Measurements from ENCODE around the gene KCNJ15.

GRCh38 chr21:38293113-38293512, 36.3 kb downstream of the KCNJ15 start:
- no peak for TF ChIP-seq POLR2A (IDR thresholded peaks at IDR 0.05)
- TF ChIP-seq, protein P1, sequence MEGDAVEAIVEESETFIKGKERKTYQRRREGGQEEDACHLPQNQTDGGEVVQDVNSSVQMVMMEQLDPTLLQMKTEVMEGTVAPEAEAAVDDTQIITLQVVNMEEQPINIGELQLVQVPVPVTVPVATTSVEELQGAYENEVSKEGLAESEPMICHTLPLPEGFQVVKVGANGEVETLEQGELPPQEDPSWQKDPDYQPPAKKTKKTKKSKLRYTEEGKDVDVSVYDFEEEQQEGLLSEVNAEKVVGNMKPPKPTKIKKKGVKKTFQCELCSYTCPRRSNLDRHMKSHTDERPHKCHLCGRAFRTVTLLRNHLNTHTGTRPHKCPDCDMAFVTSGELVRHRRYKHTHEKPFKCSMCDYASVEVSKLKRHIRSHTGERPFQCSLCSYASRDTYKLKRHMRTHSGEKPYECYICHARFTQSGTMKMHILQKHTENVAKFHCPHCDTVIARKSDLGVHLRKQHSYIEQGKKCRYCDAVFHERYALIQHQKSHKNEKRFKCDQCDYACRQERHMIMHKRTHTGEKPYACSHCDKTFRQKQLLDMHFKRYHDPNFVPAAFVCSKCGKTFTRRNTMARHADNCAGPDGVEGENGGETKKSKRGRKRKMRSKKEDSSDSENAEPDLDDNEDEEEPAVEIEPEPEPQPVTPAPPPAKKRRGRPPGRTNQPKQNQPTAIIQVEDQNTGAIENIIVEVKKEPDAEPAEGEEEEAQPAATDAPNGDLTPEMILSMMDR (IDR thresholded peaks at IDR 0.05) = no peak

Data from Peyer's patch (tissue), 4 donors.